ENCODE measurements around the gene TECPR1. TPM values are rescaled to one million over a fixed set of nuclear protein-coding genes. Genes with fewer than 3 reads are reported as not detected.

TECPR1 gene
- total and polyA plus RNA-seq, 2 of the 4 experiments (the other 2 are of a cell fraction): 11.5 to 14.7 TPM

- Histone ChIP-seq H3K9me3 (ENCODE audit: control insufficient read depth, insufficient read depth, low read length) (no peaks in the 10 kb centered on the region), H3K79me1 (ENCODE audit: low read depth in 1 of 2, low read length in 2 of 2) (peaks cover 5 to 22% of the 10 kb centered on the region in 2 experiments; a peak in 3 of 4 replicates), H3K4ac (ENCODE audit: low read depth, low read length) (no peak overlapping the region), H3K27ac (ENCODE audit: insufficient read depth, low read length) (no peak overlapping the region), H3K4me3 (ENCODE audit: insufficient read depth, low read depth, low read length) (no peak overlapping the region), H3K9me1 (ENCODE audit: insufficient read depth, low read length) (peaks cover 7% of the 10 kb centered on the region), H3K27me3 (ENCODE audit: control insufficient read depth, insufficient read depth, low read length) (no peaks in the 10 kb centered on the region), H4K8ac (ENCODE audit: low read depth in 2 of 2, low read length in 2 of 2) (no peak overlapping the region), H4K91ac (ENCODE audit: insufficient read depth, low read depth, low read length) (no peak overlapping the region), H2AFZ (replicated peaks; ENCODE audit: low read length, poor library complexity) (peak overlapping the region; percentile 72), H3K9ac (ENCODE audit: low read depth, low read length) (no peak overlapping the region), H3K4me2 (ENCODE audit: low read depth, low read length) (no peak overlapping the region), H2BK15ac (ENCODE audit: low read depth, low read length) (no peak overlapping the region), H2AK5ac (ENCODE audit: low read depth, low read length) (no peak overlapping the region), H2AK9ac (replicated peaks; ENCODE audit: low read depth, low read length, poor library complexity) (peak overlapping the region; percentile 72), H4K20me1 (ENCODE audit: insufficient read depth, low read length) (peaks cover 13% of the 10 kb centered on the region), H2BK20ac (ENCODE audit: low read depth, low read length) (no peak overlapping the region), H3K14ac (replicated peaks; ENCODE audit: low read depth, low read length) (no peak overlapping the region), H4K5ac (ENCODE audit: low read depth, low read length) (no peak overlapping the region), H2BK5ac (ENCODE audit: low read depth, low read length, poor library complexity, severe bottlenecking) (no peak overlapping the region), H3K18ac (ENCODE audit: low read depth, low read length) (no peak overlapping the region), H3K23ac (ENCODE audit: low read depth, low read length) (no peak overlapping the region), H3K4me1 (ENCODE audit: control insufficient read depth, insufficient read depth, low read length) (peaks cover 15% of the 10 kb centered on the region), H3K36me3 (ENCODE audit: control insufficient read depth, insufficient read depth, low read length) (peaks cover 7% of the 10 kb centered on the region; the same call in 1 of the 2 replicates), H3K56ac (ENCODE audit: extremely low read depth, insufficient read depth, low read length) (no peak overlapping the region), H2BK120ac (ENCODE audit: low read depth, low read length) (0 out of 2 replicates have a peak overlapping the region, but pooled peaks have one; percentile 15)
- 47% methylated on average over 3 of the region's 4 CpGs; no CpG with 5 or more reads in 1 of the 2 experiments for WGBS, 2 experiments (ENCODE audit: extremely low coverage in 2 of 2, insufficient read length in 1 of 2)
- no peak for DNase-seq
- dilution Hi-C loops (cut with HindIII; ENCODE audit: low sequenced_read_pairs, unreplicated experiment) (no loop called here), in situ Hi-C loops (cut with MboI; ENCODE audit: low sequenced_read_pairs) (no loop called here), intact Hi-C loops (cut with micrococcal nuclease) (no loop called here)
- ChIA-PET CTCF (interaction anchor here (0.7 kb wide), 1 partner anchor 154 kb away, joined by 3 read pairs; no protein-coding TSS in a partner anchor), POLR2A (ENCODE audit: unreplicated experiment) (no interaction called here)
- TF ChIP-seq MXI1 (IDR thresholded peaks at IDR 0.05; ENCODE audit: borderline replicate concordance, low read depth, low read length) (no peak), RAD21 (IDR thresholded peaks at IDR 0.05; ENCODE audit: low read length) (no peak), USF2 (IDR thresholded peaks at IDR 0.05; ENCODE audit: low read depth, low read length) (no peak), MAFK (IDR thresholded peaks at IDR 0.05; ENCODE audit: low read depth, low read length) (no peak), BHLHE40 (IDR thresholded peaks at IDR 0.05; ENCODE audit: low read depth, low read length) (no peak), CEBPB (IDR thresholded peaks at IDR 0.05; ENCODE audit: low read depth, low read length) (no peak), ELK1 (IDR thresholded peaks at IDR 0.05; ENCODE audit: borderline replicate concordance, low read depth, low read length) (no peak), RFX5 (IDR thresholded peaks at IDR 0.05; ENCODE audit: low read depth, low read length) (no peak), NFE2L2 (IDR thresholded peaks at IDR 0.05; ENCODE audit: low read depth, low read length) (no peak)
- no peak for ATAC-seq (ENCODE audit: low read depth)
- no TSS peak for BruUV-seq (replicated peaks)
Observed at GRCh38 chr7:98278936-98279335, 26.9 kb upstream of the TECPR1 start.

Measured in IMR-90 (cell line).